Measurements from ENCODE around the gene CCDC13.

GRCh38 chr3:42753757-42754156 lies 19.3 kb downstream of the CCDC13 start:
- TF ChIP-seq EZH2phosphoT487 (IDR thresholded peaks at IDR 0.05; ENCODE audit: insufficient read depth, low read depth) (no peak), EZH2 (IDR thresholded peaks at IDR 0.05; ENCODE audit: insufficient read depth, poor library complexity, severe bottlenecking) (no peak)

All from GM23248 (cell line).